H1 (cell line): Measurements from ENCODE around the gene ALKBH1. TPM values are rescaled to one million over a fixed set of nuclear protein-coding genes. Genes with fewer than 3 reads are reported as not detected.

Experiments
- ASH2L ChIP-seq: fragments of 200-600, 300-600 bp; sonication (generic); IDR thresholded peaks from one replicate; pipeline ENCODE4 v1.7.1; 2017; ENCODE audit warnings: low read length
- BACH1 ChIP-seq: IDR thresholded peaks from 2 replicates; pipeline ENCODE4 v1.6.1; 2012; ENCODE audit warnings: low read length, improper control_type of control experiment
- BRCA1 ChIP-seq: IDR thresholded peaks from 2 replicates; pipeline ENCODE4 v1.6.1; 2012; ENCODE audit warnings: low read depth, low read length, improper control_type of control experiment
- CREB1 ChIP-seq: IDR thresholded peaks from 2 replicates; pipeline ENCODE4 v1.6.1; 2012; ENCODE audit warnings: inconsistent platforms
- CTCF ChIP-seq, 3 experiments: IDR thresholded peaks; 1 replicate in 2 of 3; 2 replicates in 1 of 3; pipeline versions ENCODE4 v1.5.1 to v1.6.1; 2011; ENCODE audit warnings: low read length in 3 of 3, mild to moderate bottlenecking in 3 of 3, inconsistent platforms in 2 of 3, low read depth in 1 of 3, moderate library complexity in 1 of 3; ENCODE audit not compliant: insufficient read depth in 1 of 3; ENCODE audit errors: control extremely low read depth in 1 of 3
- EGR1 ChIP-seq: IDR thresholded peaks from 2 replicates; pipeline ENCODE4 v1.6.1; 2011; ENCODE audit warnings: low read depth, low read length, borderline replicate concordance
- FOSL1 ChIP-seq: IDR thresholded peaks from 2 replicates; pipeline ENCODE4 v1.6.1; 2011; ENCODE audit warnings: mild to moderate bottlenecking, low read depth, low read length, moderate library complexity; ENCODE audit not compliant: insufficient read depth
- GTF2F1 ChIP-seq: IDR thresholded peaks from 2 replicates; pipeline ENCODE4 v1.6.1; 2012; ENCODE audit warnings: low read depth, low read length, improper control_type of control experiment, borderline replicate concordance
- HDAC6 ChIP-seq: IDR thresholded peaks from one replicate; pipeline ENCODE4 v1.7.1; 2012; ENCODE audit warnings: low read depth, mild to moderate bottlenecking, inconsistent platforms, low read length, moderate library complexity
- JUND ChIP-seq: IDR thresholded peaks from 2 replicates; pipeline ENCODE4 v1.6.1; 2011; ENCODE audit warnings: mild to moderate bottlenecking, improper control_type of control experiment, low read length
- KDM1A ChIP-seq: fragments of 200-600, 300-600 bp; sonication (generic); IDR thresholded peaks from 2 replicates; pipeline ENCODE4 v1.7.1; 2016; ENCODE audit warnings: mild to moderate bottlenecking, low read length, borderline replicate concordance
- KDM5A ChIP-seq: fragments of 200-600 bp; IDR thresholded peaks from 2 replicates; pipeline ENCODE4 v1.7.1; 2012; ENCODE audit warnings: mild to moderate bottlenecking, low read length, inconsistent platforms, mixed read lengths
- MAFK ChIP-seq: IDR thresholded peaks from 2 replicates; pipeline ENCODE4 v1.6.1; 2012; ENCODE audit warnings: low read depth, mild to moderate bottlenecking, improper control_type of control experiment, low read length
- PHF8 ChIP-seq: fragments of 200-600 bp; sonication (generic); conservative IDR thresholded peaks from 2 replicates; pipeline ENCODE4 v1.7.1; 2012; ENCODE audit warnings: low read depth, mild to moderate bottlenecking, inconsistent platforms, low read length, moderate library complexity
- POLR2A ChIP-seq, 2 experiments: IDR thresholded peaks; 1 replicate in 1 of 2; 2 replicates in 1 of 2; pipeline ENCODE4 v1.6.1; 2011; ENCODE audit warnings: low read depth in 2 of 2, low read length in 2 of 2, mild to moderate bottlenecking in 2 of 2; ENCODE audit errors: control extremely low read depth in 1 of 2
- POLR2AphosphoS5 ChIP-seq: IDR thresholded peaks from 2 replicates; pipeline ENCODE4 v1.6.1; 2011; ENCODE audit warnings: low read depth, low read length
- POU5F1 ChIP-seq: IDR thresholded peaks from 2 replicates; pipeline ENCODE4 v1.6.1; 2011; ENCODE audit warnings: low read depth, mild to moderate bottlenecking, low read length, moderate library complexity
- RAD21 ChIP-seq, 2 experiments: IDR thresholded peaks in 1 of 2; conservative IDR thresholded peaks in 1 of 2; 2 replicates each; pipeline ENCODE4 v1.6.1; 2011; ENCODE audit warnings: low read depth in 2 of 2, low read length in 2 of 2, improper control_type of control experiment in 1 of 2, inconsistent platforms in 1 of 2, mild to moderate bottlenecking in 1 of 2, moderate library complexity in 1 of 2
- SIRT6 ChIP-seq: IDR thresholded peaks from one replicate; pipeline ENCODE4 v1.7.1; 2012; ENCODE audit warnings: low read length, inconsistent platforms
- TAF1 ChIP-seq: IDR thresholded peaks from 2 replicates; pipeline ENCODE4 v1.6.1; 2011; ENCODE audit warnings: mild to moderate bottlenecking, low read depth, low read length
- TAF7 ChIP-seq: optimal IDR thresholded peaks from 2 replicates; pipeline ENCODE3; 2011; ENCODE audit warnings: low read depth, mild to moderate bottlenecking, inconsistent platforms, low read length, moderate library complexity, borderline replicate concordance
- TBP ChIP-seq: IDR thresholded peaks from 2 replicates; pipeline ENCODE4 v1.6.1; 2011; ENCODE audit warnings: low read depth, low read length, improper control_type of control experiment
- TCF12 ChIP-seq: IDR thresholded peaks from 2 replicates; pipeline ENCODE4 v1.6.1; 2011; ENCODE audit warnings: low read depth, mild to moderate bottlenecking, low read length
- TEAD4 ChIP-seq: IDR thresholded peaks from 2 replicates; pipeline ENCODE4 v1.6.1; 2012; ENCODE audit warnings: low read depth, low read length, inconsistent platforms, mixed read lengths
- polyA plus RNA-seq, 7 experiments: library from polyadenylated mRNA; depleted of rRNA in 3 of 7; stranded (reverse) in 5 of 7; unstranded in 2 of 7; fragments of >200 nt in 5 of 7; fragments of 200-250 nt in 2 of 7; gene quantifications; 1 replicate in 5 of 7; 2 replicates in 1 of 7; 4 replicates in 1 of 7; pipeline versions ENCODE4 v1.2.1 to v1.2.3, GENCODE V29; 2011 to 2013; ENCODE audit warnings: missing spikeins in 2 of 7, mixed read lengths in 2 of 7
- total RNA-seq: library from RNA; stranded (reverse); fragmentation: NEBNext Ultra II Directional; extraction: Animal tissue kit (Norgen Biotek cat#: 25700); gene quantifications from 2 replicates; pipeline ENCODE4 v1.2.1, GENCODE V29; 2021

ALKBH1 gene
- total and polyA plus RNA-seq, 2 of the 8 experiments (the other 6 are each of a cell fraction or from before 2014, with no cell fraction given), result 14.3 to 20.0 TPM

GRCh38 chr14:77707724-77708408 is at the start of gene ALKBH1, which contains the start of gene SLIRP (continued):
- TF ChIP-seq TAF1 (peak; percentile 99), POLR2AphosphoS5 (peak; percentile 87), KDM1A (no peak), EGR1 (no peak), JUND (peak; percentile 5; the same call in 1 of the 2 replicates), PHF8 (peak; percentile 96), ASH2L (peak; percentile 93), TEAD4 (no peak), POLR2A (IDR thresholded peaks at IDR 0.05; ENCODE audit: control extremely low read depth in 1 of 2, low read depth in 2 of 2, low read length in 2 of 2) (peak; percentile 93 to 94), TBP (peak; percentile 94), GTF2F1 (no peak), BACH1 (no peak), BRCA1 (no peak), CTCF (IDR thresholded peaks at IDR 0.05; ENCODE audit: control extremely low read depth in 1 of 3, insufficient read depth in 1 of 3, low read depth in 1 of 3, low read length in 3 of 3) (0 out of 4 replicates have a peak, but pooled peaks of 1 of the 3 experiments have one; percentile 0), SIRT6 (no peak), TAF7 (peak; percentile 97), MAFK (no peak), HDAC6 (no peak), KDM5A (peak; percentile 95), POU5F1 (no peak), TCF12 (no peak), RAD21 (IDR thresholded peaks at IDR 0.05 in 1 of 2, conservative IDR thresholded peaks at IDR 0.05 in 1 of 2; ENCODE audit: low read depth in 2 of 2, low read length in 2 of 2) (no peak), CREB1 (no peak), FOSL1 (no peak)
